ENCODE data around the gene PIKFYVE.

GRCh38 chr2:208386541-208386940 lies 120.5 kb downstream of the PIKFYVE start:
- TF ChIP-seq CTCF (IDR thresholded peaks at IDR 0.05) (no peak), EP300 (IDR thresholded peaks at IDR 0.05) (no peak), POLR2AphosphoS5 (IDR thresholded peaks at IDR 0.05) (no peak), POLR2A (IDR thresholded peaks at IDR 0.05; ENCODE audit: low read depth) (no peak)

All from esophagus muscularis mucosa (tissue), 4 donors.